ENCODE results near the gene GPR162.

GPR162 gene

GRCh38 chr12:6823182-6824084 is 1.8 kb downstream of the GPR162 start:
- no peak for DNase-seq

DNA sequence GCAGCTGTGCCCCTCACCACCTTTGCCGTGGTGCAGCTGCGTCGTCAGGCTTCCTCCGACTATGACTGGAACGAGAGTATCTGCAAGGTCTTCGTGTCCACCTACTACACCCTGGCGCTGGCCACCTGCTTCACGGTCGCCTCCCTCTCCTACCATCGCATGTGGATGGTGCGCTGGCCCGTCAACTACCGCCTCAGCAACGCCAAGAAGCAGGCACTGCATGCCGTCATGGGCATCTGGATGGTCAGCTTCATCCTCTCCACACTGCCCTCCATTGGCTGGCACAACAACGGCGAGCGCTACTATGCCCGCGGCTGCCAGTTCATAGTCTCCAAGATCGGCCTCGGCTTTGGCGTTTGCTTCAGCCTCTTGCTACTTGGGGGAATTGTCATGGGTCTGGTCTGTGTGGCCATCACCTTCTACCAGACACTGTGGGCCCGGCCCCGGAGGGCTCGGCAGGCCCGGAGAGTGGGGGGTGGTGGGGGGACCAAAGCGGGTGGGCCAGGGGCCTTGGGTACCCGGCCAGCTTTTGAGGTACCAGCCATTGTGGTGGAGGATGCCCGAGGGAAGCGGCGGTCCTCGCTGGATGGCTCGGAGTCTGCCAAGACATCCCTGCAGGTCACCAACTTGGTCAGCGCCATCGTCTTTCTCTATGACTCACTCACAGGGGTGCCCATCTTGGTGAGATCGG is 2.6 kb downstream of the GPR162 start:
- no peak for DNase-seq

GRCh38 chr12:6824901-6825381 is 3.3 kb downstream of the GPR162 start:
- DNase-seq = no peak

DNA sequence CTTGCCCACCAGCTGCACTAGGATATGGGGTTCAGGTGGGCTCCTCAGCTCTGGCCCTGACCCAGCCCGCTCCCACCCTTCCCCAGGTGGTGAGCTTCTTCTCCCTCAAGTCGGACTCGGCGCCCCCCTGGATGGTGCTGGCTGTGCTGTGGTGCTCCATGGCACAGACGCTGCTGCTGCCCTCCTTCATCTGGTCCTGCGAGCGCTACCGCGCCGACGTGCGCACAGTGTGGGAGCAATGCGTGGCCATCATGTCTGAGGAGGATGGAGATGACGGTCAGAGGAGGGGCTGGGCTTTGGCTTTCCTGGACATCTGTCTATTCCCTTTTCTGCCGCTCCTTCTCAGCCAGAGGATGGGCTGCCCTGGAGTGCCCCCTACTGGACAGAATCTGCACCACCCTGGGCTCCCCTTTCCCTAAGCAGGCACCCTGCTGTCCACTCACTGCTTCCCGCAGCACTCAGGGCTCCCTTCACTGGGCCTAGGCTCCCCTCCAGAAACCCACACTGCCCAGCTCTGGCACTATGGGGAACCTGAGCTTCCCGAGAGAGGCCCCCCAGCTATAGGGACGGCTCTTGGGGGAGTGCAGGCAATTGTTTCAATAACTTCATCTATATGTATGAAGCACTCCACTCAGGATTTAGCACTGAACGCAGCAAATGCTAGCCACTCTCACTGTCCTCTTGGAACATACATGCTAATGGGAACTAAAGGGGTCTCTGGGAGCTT is 3.9 kb downstream of the GPR162 start:
- DNase-seq = peak; percentile 76

DNA sequence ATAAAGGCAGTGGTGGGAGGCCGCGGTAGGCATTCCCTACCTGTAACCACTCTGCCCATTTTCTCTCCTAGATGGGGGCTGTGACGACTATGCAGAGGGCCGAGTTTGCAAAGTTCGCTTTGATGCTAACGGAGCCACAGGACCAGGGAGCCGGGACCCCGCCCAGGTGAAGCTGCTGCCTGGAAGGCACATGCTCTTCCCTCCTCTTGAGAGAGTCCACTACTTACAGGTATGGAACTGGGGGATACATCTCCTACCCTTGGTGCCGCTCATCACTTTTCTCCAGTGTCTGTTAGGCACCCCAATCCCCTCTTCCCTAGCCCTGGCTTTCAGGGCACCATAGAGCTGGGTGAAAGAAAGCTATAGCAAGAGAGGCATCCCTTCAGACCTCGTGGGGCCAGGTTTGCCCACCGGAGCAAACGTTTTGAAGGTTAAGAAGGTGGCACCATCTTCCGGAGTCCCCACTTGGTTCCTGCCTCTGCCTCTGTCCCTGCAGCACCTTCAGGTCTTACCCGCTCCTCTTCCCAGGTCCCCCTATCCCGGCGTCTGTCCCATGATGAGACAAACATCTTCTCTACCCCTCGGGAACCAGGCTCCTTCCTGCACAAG is 4.6 kb downstream of the GPR162 start:
- no peak for DNase-seq

- no peak for DNase-seq
Observed at GRCh38 chr12:6826734-6827436, 5.3 kb downstream of the GPR162 start.

DNA sequence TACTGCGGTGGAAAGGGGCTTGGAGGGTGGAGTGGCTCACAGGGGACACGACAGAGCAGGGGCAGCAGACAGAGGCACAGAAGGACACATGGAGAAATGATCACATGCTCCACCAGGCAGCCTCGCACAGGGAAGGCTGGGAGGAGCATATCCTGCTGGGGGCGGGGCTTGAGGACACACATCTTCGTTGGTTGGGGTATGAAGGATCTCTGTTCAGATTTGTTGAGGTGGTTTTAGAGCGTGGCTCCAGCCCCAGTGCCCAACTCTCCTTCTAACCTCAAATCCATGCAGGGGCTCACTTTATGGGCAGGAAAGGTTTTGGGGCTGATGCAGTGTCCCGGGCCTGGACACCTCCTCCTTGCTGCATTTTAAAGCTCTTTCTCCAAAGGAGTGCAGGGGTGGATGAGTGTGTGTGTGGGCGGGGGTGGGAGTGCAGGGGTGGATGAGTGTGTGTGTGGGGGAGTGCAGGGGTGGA is 5.9 kb downstream of the GPR162 start:
- DNase-seq = no peak

DNA sequence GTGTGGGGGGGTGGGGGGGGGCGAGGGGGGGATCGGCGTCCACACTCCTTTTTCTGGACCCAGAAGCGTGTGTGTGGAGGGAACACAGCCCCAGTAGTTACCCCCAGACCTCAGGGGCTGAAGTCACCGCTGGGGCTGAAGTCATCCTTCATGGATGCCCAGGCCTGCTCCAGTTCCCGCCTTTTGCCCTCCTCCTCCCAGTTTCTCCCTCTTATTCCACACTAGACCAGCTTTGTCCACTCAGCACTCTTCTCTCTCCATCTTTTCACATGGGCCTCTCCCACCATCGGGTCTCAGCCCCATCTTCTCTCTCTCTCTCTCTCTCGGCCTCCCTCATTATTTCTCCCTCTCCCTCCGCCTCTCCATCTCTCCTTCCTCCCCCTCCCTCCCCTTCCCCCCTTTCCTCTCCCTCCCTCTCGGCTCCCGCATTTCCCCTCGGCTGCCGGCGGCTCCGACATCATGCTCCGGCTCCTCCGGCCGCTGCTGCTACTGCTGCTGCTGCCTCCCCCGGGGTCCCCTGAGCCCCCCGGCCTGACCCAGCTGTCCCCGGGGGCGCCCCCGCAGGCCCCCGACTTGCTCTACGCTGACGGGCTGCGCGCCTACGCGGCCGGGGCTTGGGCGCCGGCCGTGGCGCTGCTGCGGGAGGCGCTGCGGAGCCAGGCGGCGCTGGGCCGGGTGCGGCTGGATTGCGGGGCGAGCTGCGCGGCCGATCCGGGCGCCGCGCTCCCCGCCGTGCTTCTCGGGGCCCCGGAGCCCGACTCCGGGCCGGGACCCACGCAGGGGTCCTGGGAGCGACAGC is 6.6 kb downstream of the GPR162 start, which contains the start of gene P3H3:
TSS of gene P3H3 (plus strand) at position 426 of the 799 bp plus-strand sequence. CDS start at position 460, 34 bp downstream.
- no peak for DNase-seq

DNA sequence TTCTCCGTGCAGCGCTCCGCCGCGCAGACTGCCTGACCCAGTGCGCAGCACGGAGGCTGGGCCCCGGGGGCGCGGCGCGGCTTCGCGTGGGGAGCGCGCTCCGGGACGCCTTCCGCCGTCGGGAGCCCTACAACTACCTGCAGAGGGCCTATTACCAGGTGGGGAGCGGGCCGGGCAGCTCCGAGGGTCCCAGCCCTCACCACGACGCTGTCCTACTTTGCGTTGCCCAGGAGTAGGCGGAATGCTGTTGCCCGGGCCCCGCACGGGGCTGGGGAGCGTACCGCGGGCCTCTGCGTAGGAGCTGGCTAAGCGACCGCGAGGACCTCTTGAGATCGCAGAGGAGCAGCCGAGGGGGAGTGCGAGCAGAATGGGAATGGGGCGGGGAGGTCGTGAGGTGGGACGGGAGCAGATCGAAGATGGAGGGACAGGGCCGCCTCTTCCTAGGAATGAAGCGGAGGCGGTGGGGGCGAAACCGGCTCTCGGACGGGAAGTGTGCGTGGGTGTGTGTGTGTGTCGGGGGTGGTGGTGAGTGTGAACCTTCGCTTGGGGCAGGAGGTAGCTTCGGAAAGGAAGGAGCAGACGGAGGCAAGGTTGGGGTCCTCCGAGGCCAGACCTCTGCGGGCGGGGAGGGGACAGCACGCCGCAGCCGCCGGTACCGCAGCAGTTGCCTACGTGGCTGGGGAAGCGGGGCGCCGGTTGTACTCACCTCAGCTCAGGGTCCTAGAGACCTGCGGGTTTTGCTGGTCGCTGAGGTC is 7.3 kb downstream of the GPR162 start:
- DNase-seq = peak; percentile 26

- no peak for DNase-seq
Observed at GRCh38 chr12:6829536-6830220, 8.1 kb downstream of the GPR162 start.

- DNase-seq = no peak
Observed at GRCh38 chr12:6830286-6830890, 8.8 kb downstream of the GPR162 start.

DNA sequence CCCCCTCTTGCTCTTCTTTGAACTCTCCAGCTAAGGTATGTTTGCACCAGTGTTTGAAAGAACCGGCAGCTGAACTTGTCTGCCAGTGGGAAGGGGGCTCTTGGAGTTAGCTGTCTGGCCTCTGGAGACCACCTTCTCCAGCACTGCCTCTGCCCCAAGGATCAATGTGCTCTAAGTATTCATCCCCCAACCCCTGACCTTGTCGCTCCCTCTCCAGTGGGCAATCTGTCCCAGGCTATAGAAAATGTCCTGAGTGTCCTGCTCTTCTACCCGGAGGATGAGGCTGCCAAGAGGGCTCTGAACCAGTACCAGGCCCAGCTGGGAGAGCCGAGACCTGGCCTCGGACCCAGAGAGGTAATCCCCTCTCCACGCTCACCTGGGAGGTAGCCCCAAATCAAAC is 9.4 kb downstream of the GPR162 start:
- no peak for DNase-seq

DNA sequence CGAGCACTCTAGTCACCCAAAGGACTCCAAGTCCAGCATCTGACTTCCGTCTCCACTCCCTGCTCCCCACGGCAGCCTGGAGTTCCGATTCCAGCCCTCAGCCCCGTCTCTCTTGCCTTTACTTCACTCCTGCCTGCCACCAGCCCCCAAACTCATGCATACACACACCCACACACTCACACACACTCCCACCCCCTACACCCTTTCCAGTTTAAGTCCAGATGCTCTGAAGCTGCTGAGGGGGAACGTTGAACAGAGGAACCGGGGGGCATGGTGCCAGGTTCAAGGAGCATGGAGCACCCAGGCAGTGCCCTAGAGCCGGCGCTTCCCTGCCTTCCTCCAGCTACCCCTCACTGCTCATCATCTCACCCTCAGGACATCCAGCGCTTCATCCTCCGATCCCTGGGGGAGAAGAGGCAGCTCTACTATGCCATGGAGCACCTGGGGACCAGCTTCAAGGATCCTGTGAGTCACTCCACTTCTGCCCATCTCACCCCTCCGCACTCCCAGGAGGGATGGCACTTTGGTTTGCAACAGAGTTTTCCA is 9.9 kb downstream of the GPR162 start:
- DNase-seq = no peak

GRCh38 chr12:6832125-6832524 is 10.5 kb downstream of the GPR162 start:
- DNase-seq = no peak

GRCh38 chr12:6833189-6833890 is 11.7 kb downstream of the GPR162 start:
- no peak for DNase-seq

DNA sequence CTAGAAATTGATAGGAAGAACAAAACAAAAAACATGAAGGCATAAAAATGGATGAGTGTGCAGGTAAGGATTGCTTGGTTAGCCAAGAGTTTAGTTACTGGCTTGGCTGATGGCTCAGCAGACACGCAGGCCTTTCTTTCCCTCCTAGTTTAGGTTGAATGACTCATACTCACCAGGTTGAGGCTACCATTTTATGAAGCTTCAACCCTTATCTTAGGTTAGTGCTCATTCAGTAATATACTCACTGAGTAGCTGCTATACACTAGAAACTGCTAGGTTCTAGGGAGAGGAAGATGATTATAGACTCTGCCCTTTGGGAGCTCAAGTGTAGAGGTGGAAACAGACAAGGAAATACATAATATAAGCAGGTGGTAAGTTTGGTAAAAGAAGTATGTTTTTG is 12.6 kb downstream of the GPR162 start:
- no peak for DNase-seq

GRCh38 chr12:6834873-6835272 is 13.3 kb downstream of the GPR162 start:
- no peak for DNase-seq

DNA sequence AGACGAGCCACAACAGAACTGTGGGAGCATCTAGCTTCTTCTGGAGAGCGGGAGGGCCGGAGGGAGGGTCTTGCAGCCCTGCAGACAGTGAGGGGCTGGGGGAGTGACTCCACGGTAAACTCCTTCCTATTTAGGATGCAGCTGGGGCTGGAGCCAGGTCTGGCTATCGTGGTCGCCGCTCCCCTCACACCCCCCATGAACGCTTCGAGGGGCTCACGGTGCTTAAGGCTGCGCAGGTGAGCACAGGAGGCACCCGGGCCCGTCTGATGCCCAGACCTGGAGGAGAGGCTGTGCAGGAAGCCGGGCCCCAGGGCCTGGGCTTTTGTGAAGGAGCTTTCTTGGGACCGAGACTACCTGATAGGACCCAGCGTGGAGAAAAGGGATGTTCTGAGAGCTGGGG is 15.2 kb downstream of the GPR162 start:
- no peak for DNase-seq
